Ishikawa (cell line): ENCODE measurements around the gene SLC6A13.

Source experiments
- CEBPB ChIP-seq: IDR thresholded peaks from 2 replicates; pipeline ENCODE4 v1.6.1; 2012
- CREB1 ChIP-seq: IDR thresholded peaks from 2 replicates; pipeline ENCODE4 v1.6.1; 2012; ENCODE audit warnings: low read depth
- EGR1 ChIP-seq: IDR thresholded peaks from 2 replicates; pipeline ENCODE4 v1.6.1; 2012
- EP300 ChIP-seq: IDR thresholded peaks from 2 replicates; pipeline ENCODE4 v1.6.1; 2012; ENCODE audit warnings: borderline replicate concordance
- FOXM1 ChIP-seq: IDR thresholded peaks from 2 replicates; pipeline ENCODE4 v1.6.1; 2012; ENCODE audit warnings: low read depth, borderline replicate concordance
- NFIC ChIP-seq: IDR thresholded peaks from 2 replicates; pipeline ENCODE4 v1.6.1; 2012
- RAD21 ChIP-seq: IDR thresholded peaks from 2 replicates; pipeline ENCODE4 v1.6.1; 2012; ENCODE audit warnings: low read depth
- REST ChIP-seq: IDR thresholded peaks from 2 replicates; pipeline ENCODE4 v1.6.1; 2012; ENCODE audit warnings: low read depth, mild to moderate bottlenecking
- TAF1 ChIP-seq: IDR thresholded peaks from 2 replicates; pipeline ENCODE4 v1.6.1; 2012; ENCODE audit warnings: low read depth, mild to moderate bottlenecking
- TCF12 ChIP-seq: IDR thresholded peaks from 2 replicates; pipeline ENCODE4 v1.6.1; 2012; ENCODE audit warnings: low read depth
- TEAD4 ChIP-seq: IDR thresholded peaks from 2 replicates; pipeline ENCODE4 v1.6.1; 2012
- USF1 ChIP-seq: IDR thresholded peaks from 2 replicates; pipeline ENCODE4 v1.6.1; 2012
- YY1 ChIP-seq: IDR thresholded peaks from 2 replicates; pipeline ENCODE4 v1.6.1; 2012; ENCODE audit warnings: low read depth
- ZBTB7A ChIP-seq: IDR thresholded peaks from 2 replicates; pipeline ENCODE4 v1.6.1; 2012; ENCODE audit warnings: low read depth
- TF ChIP-seq, protein P1 (sequence below): IDR thresholded peaks from 2 replicates; pipeline ENCODE4 v1.6.1; 2012

The SLC6A13 gene

GRCh38 chr12:241266-241665 lies 21.4 kb downstream of the SLC6A13 start:
- TF ChIP-seq REST: no peak
- TF ChIP-seq, protein P1, sequence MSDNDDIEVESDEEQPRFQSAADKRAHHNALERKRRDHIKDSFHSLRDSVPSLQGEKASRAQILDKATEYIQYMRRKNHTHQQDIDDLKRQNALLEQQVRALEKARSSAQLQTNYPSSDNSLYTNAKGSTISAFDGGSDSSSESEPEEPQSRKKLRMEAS: no peak
- no peak for TF ChIP-seq USF1
- TF ChIP-seq ZBTB7A: no peak
- TF ChIP-seq EP300: no peak
- no peak for TF ChIP-seq TEAD4
- TF ChIP-seq CEBPB: no peak
- TF ChIP-seq FOXM1: no peak
- no peak for TF ChIP-seq NFIC

DNA sequence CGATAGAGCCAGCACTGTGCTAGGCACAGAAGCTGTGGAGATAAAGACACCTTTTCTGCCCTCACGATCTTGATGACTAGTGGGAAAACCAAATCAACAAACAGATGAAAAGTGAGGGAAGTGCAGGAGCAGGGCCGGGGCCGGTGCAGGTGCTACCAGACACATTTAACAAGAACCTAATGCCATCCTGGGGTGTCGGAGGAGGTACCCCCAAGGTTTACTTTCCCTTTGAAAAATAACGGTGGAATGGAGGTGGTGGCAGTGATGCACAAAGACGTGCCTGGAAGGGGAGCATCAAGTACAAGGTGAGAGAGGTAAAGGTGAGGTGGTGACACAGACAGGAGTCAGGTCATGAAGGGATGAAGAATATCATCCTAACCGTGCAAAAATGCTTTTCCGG lies 22.1 kb downstream of the SLC6A13 start:
- TF ChIP-seq TAF1 (no peak), RAD21 (no peak), CREB1 (no peak), TEAD4 (no peak), REST (no peak), EGR1 (no peak), CEBPB (no peak), ZBTB7A (no peak), TCF12 (no peak), EP300 (no peak), YY1 (no peak), FOXM1 (no peak), NFIC (no peak)
- TF ChIP-seq, protein P1: no peak

DNA sequence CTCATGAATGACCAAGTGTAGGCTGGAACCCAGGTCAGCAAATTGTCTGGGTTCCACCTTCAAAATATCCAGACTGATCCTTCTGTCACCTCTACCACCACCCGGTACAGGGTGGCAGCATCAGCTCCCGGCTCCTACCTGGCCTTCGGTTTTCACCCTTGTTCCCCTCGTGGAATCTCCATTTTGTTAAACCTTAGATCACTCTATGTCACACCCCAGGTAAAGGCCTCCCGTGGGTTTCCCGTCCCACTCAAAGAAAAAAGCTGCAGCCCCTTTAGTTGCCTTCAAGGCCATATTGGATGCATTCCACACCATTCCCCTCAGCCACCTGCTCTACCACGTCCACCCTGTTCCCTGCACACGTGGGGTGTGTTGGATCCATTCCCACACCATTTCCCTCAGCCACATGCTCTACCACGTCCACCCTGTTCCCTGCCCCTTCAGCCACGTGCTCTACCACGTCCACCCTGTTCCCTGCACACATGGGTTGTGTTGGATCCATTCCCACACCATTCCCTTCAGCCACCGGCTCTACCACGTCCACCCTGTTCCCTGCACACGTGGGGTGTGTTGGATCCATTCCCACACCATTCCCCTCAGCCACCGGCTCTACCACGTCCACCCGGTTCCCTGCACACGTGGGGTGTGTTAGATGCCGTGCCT lies 23.8 kb downstream of the SLC6A13 start:
- TF ChIP-seq EGR1 (no peak), YY1 (no peak), CREB1 (no peak), FOXM1 (no peak), TCF12 (no peak), NFIC (no peak), REST (no peak), EP300 (no peak), CEBPB (no peak), USF1 (no peak), ZBTB7A (no peak), TEAD4 (no peak), TAF1 (no peak), RAD21 (no peak)
- TF ChIP-seq, protein P1: no peak

GRCh38 chr12:238116-238515 lies 24.5 kb downstream of the SLC6A13 start:
- TF ChIP-seq CREB1: no peak
- no peak for TF ChIP-seq YY1
- TF ChIP-seq, protein P1: no peak
